ENCODE measurements around the gene M1AP.

M1AP gene

DNA sequence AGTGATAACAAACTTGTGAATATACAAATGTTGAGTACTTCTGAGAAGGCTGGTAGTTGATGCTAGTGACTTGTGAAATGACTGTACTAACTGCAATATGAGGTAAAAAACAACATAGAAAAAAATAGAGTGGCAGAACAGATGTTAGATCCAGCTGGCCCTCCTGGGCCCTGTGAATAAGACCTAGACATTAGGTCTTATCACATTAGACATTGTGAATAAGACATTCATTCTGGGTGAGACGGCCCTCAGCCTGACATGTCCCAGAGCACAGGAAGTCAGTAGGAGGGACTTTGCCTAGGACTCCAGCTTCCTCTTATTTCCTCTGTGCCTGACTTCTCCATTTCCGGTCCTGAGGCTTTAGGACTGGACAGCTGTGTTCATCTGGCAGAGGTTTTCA, 70.7 kb downstream of the M1AP start:
- DNase-seq (ENCODE audit: low read depth in 2 of 2), result peak; percentile 65 to 92
- TF ChIP-seq, protein P1, sequence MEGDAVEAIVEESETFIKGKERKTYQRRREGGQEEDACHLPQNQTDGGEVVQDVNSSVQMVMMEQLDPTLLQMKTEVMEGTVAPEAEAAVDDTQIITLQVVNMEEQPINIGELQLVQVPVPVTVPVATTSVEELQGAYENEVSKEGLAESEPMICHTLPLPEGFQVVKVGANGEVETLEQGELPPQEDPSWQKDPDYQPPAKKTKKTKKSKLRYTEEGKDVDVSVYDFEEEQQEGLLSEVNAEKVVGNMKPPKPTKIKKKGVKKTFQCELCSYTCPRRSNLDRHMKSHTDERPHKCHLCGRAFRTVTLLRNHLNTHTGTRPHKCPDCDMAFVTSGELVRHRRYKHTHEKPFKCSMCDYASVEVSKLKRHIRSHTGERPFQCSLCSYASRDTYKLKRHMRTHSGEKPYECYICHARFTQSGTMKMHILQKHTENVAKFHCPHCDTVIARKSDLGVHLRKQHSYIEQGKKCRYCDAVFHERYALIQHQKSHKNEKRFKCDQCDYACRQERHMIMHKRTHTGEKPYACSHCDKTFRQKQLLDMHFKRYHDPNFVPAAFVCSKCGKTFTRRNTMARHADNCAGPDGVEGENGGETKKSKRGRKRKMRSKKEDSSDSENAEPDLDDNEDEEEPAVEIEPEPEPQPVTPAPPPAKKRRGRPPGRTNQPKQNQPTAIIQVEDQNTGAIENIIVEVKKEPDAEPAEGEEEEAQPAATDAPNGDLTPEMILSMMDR (IDR thresholded peaks at IDR 0.05; ENCODE audit: low read depth, low read length), result no peak
- H3K4me3 ChIP-seq (replicated peaks in 1 of 2; ENCODE audit: low read depth in 2 of 2, low read length in 2 of 2), result no peak overlapping the region

DNA sequence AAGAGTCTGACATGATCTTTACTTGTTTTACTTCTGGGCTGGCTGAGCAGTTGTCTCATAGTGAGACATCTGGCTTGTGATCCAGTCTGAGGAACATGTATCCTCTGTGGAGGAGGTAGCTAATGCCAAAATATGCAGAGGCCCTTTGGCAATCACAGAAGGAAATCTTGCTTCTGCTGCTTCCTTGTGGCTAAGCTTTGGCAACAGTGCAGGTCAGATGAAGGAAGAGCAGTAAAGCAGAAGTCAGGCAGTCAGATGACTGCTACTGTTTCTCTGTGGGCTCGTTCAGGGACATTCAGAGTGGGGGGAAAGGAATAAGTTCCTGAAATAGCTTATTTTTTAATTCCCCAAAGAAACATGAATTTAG, 71.3 kb downstream of the M1AP start:
- TF ChIP-seq, protein P1 (IDR thresholded peaks at IDR 0.05; ENCODE audit: low read depth, low read length), result no peak
- DNase-seq (ENCODE audit: low read depth in 2 of 2), result peak; percentile 87 to 93
- H3K4me3 ChIP-seq (replicated peaks in 1 of 2; ENCODE audit: low read depth in 2 of 2, low read length in 2 of 2), result no peak overlapping the region

DNA sequence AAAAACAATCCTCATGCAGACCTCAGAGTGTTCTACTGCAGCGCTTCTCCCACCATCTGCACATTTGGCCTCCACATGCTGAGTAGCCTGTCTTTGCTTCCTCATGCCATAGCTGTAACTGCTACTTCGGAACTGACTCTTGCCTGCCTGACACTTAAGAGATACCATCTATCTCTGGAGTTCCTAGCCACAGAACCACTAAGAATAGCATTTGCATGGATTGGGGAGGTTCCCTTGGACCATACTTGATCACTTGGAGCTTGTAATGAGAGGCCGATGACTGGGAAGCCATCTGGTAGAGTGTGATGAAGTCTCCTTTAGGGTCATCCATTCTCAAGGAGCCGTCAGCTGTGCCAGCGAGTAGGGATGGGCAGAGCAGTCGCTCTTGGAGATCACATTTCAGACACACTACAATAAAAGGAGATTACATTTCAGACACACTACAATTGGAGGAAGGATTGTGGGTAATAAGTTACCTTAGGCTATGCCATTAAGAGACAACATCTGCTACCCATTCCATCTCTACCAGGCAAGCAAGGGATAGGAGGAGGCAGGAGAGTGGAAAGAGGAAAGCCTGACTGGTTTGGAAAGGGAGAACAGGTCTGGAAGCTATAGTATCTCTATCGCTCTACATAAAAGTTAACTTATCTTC, 71.8 kb downstream of the M1AP start:
- no peak overlapping the region for H3K4me3 ChIP-seq (replicated peaks in 1 of 2; ENCODE audit: low read depth in 2 of 2, low read length in 2 of 2)
- DNase-seq (ENCODE audit: low read depth in 2 of 2), result peak in 1 of 2 donors; percentile 62
- TF ChIP-seq, protein P1 (IDR thresholded peaks at IDR 0.05; ENCODE audit: low read depth, low read length), result no peak

DNA sequence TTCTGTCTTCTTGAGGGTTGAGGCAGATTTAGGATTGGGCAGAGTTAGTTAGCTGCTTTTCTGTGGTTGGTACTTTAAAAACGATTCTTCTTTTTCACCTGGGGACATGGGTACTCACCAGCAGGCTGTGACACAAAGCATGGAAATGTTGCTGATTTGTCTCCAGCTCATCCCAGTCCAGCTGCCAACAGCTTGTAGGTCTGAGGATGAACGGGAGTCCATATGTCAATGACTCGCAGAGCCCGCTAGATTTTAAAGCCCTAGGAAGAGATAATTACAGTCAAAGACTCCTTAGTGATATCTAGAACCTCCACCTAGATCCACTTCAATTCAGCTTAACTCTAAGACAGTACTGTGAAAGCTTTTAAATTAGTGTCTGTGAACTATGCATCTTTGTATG, 72.8 kb downstream of the M1AP start:
- TF ChIP-seq, protein P1 (IDR thresholded peaks at IDR 0.05; ENCODE audit: low read depth, low read length), result no peak
- DNase-seq (ENCODE audit: low read depth in 2 of 2), result no peak
- no peak overlapping the region for H3K4me3 ChIP-seq (replicated peaks in 1 of 2; ENCODE audit: low read depth in 2 of 2, low read length in 2 of 2)

DNA sequence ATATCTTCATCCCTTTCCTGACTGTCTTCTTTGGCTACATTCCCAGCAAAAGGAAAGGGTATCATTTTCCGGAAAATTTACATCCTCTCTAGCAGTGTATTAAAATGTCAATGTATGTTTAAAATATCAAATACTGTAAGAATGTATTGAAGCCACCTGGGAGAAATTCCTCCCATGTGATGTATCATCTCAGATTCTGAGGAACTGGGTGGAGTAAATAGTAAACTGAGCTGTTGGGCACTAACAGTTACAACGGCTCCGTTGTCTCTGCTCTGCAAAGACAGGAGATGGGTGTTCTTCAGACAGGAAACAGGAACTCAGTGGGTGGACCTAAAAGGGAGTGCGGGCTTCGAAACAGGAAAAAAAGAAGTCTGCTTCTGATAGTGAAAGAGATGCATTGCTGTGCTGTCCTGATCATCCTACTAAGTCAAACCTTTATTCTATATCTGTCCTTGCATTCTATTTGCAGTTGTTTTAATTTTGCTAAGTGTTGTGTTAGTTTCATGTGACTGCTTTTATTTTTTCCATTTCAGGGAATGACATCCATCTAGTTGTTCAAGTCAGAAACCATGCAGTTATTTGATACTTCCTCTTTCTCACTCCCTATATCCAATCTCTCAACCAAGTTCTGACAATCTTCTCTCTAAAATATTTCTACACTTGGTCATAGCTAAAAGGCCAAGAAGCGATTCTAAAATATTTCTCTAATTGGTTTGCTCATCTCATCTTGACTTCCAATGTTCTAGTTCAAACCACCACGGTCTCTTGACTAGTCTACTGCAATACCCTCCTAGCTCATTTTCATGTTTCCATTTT, 74.2 kb downstream of the M1AP start:
- H3K4me3 ChIP-seq (replicated peaks in 1 of 2; ENCODE audit: low read depth in 2 of 2, low read length in 2 of 2), result peak overlapping the region in 1 of 2 donors; percentile 0
- peak; percentile 65 to 84 for DNase-seq (ENCODE audit: low read depth in 2 of 2)
- TF ChIP-seq, protein P1 (IDR thresholded peaks at IDR 0.05; ENCODE audit: low read depth, low read length), result no peak

DNA sequence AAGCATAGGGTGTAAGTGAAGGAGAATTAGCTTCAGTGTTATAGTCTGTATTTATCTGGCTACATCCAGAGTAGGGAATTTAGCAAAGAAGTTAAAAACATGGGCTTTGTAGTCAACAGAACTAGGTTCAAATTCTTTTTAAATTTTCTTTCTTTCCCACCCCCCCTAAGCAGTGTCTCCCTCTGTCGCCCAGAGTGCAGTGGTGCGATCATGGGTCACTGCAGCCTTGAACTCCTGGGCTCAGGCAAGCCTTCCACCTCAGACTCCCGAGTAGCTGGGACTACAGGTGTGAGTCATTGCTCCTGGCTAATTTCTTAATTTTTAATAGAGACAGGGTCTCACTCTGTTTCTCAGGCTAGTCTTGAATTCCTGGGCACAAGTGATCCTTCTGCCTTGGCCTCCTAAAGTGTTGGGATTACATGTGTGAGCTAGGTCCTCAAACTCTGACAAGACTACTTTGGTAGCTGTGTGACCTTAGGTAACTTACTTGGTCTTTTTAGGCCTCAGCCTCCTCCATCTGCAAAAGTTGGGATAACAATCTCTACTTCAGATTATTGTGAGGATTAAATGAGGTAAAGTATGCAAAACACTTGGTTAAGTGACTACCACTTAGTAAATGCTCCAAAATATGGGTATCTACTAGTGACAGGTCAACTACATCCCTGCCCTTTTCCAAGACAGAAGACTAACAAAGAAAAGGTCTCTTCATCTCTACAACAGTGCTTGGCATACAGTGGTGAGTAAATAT, 75.8 kb downstream of the M1AP start:
- no peak overlapping the region for H3K4me3 ChIP-seq (replicated peaks in 1 of 2; ENCODE audit: low read depth in 2 of 2, low read length in 2 of 2)
- no peak for DNase-seq (ENCODE audit: low read depth in 2 of 2)
- TF ChIP-seq, protein P1 (IDR thresholded peaks at IDR 0.05; ENCODE audit: low read depth, low read length), result peak; percentile 15
